Ovary (tissue), 9 donors: ENCODE data around the gene BBIP1. TPM values are rescaled to one million over a fixed set of nuclear protein-coding genes. Genes with fewer than 3 reads are reported as not detected.

Experiments
- DNase-seq, 5 donors: peaks; one replicate each; pipeline ENCODE4 v3.0.0-alpha.2; 2019 to 2020
- H3K27ac ChIP-seq, 2 donors: fragments of 200-600 bp; one replicate each; pipeline versions ENCODE4 v1.5.1 to v1.8.0; 2019 to 2022
- H3K27me3 ChIP-seq: fragments of 200-600 bp; one replicate; pipeline ENCODE4 v1.8.0; 2022
- H3K36me3 ChIP-seq: fragments of 200-600 bp; sonication (generic); one replicate; pipeline ENCODE4 v1.5.1; 2019
- H3K4me1 ChIP-seq: one replicate; pipeline ENCODE4 v1.8.1; 2013; ENCODE audit warnings: mild to moderate bottlenecking, moderate library complexity; ENCODE audit not compliant: insufficient read depth
- H3K4me3 ChIP-seq: fragments of 200-600 bp; sonication (generic); one replicate; pipeline ENCODE4 v1.5.1; 2017
- H3K9me3 ChIP-seq, 2 donors: fragments of 200-600 bp in 1 of 2; sonication (generic) in 1 of 2; one replicate each; pipeline versions ENCODE4 v1.5.1 to v1.8.1; 2013 to 2019; ENCODE audit warnings: mild to moderate bottlenecking in 1 of 2, moderate library complexity in 1 of 2
- EP300 ChIP-seq: sonication (generic); formaldehyde crosslinking; IDR thresholded peaks from one replicate; pipeline ENCODE4 v1.6.1; 2017; ENCODE audit warnings: antibody characterized with exemption
- POLR2A ChIP-seq: fragments of 450-650 bp; IDR thresholded peaks from one replicate; pipeline ENCODE4 v1.6.1; 2017; ENCODE audit warnings: antibody characterized with exemption, mild to moderate bottlenecking, moderate library complexity
- WGBS, 3 donors: extraction: QIAGEN DNeasy Blood & Tissue Kit in 1 of 3; methylation state at CpG; one replicate each; pipeline versions ENCODE4 v1.1.5 to v1.1.7; 2013 to 2017; 5-methylcytosine and 5-hydroxymethylcytosine counted together
- intact Hi-C, 4 donors: fragments of 100-400 bp; cut with DNase I; formaldehyde crosslinking; loops; one replicate each; pipeline versions ENCODE4 v1.11.0 to v1.15.1; 2022 to 2023
- polyA plus RNA-seq, 2 donors: library from polyadenylated mRNA; stranded (reverse); fragments of 200-250 nt in 1 of 2; fragments of 350-450 nt in 1 of 2; fragmentation: Illumina TruSeq in 1 of 2; extraction: RNeasy Lipid Tissue Mini Kit (QIAGEN cat#74804) in 1 of 2; gene quantifications; one replicate each; pipeline ENCODE4 v1.2.3, GENCODE V29; 2013 to 2014
- total RNA-seq, 7 donors: library from RNA; depleted of rRNA in 2 of 7; stranded (reverse); fragments of >200 nt in 2 of 7; fragmentation: NEBNext Ultra II Directional in 3 of 7; extraction: Animal tissue kit (Norgen Biotek cat#: 25700) in 3 of 7; gene quantifications; one replicate each; pipeline versions ENCODE4 v1.1.0 to v1.2.4, GENCODE V29; 2016 to 2023
- TF ChIP-seq, protein P1 (sequence below), 3 donors: fragments of 450-650 bp in 2 of 3; fragments of 200-600 bp in 1 of 3; IDR thresholded peaks; one replicate each; pipeline versions ENCODE4 v1.5.1 to v1.8.0; 2016 to 2022; ENCODE audit warnings: antibody characterized with exemption in 3 of 3, mild to moderate bottlenecking in 1 of 3
- donor health status: DM: no; HTN: no; CAD: no; lungs with moderate emphysema.
- donor health status: DM: no; HTN: no; CAD: no.
- donor health status: Bipolar disorder and iron deficiency.
- donor health status: DM: yes; HTN: yes; CAD: no.
- donor health status: DM: no; HTN: no; CAD: no.
- donor health status: DM: yes; HTN: yes; CAD: no.

Gene BBIP1
- total and polyA plus RNA-seq, 9 donors = 22.0 to 40.5 (median 30.5) TPM

DNA sequence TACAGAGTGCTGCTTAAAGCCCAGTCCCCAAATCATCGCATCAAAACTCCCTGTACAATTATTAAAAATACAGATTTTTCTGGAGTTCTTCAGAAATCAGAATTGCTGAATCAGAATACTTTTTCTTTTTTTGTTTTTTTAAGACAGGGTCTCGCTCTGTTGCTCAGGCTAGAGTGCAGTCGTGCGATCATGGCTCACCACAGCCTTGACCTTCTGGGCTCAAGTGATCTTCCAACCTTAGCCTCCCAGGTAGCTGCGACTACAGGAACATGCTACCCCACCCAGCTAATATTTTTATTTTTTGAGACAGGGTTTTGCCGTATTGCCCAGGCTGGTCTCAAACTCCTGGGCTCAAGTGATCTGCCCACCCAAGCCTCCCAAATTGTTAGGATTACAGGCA is 3.9 kb downstream of the BBIP1 start:
- Histone ChIP-seq H3K27ac (no peak overlapping the region), H3K36me3 (no peaks in the 10 kb centered on the region), H3K9me3 (no peaks in the 10 kb centered on the region), H3K4me1 (peaks cover 1% of the 10 kb centered on the region), H3K27me3 (no peaks in the 10 kb centered on the region), H3K4me3 (no peak overlapping the region)
- DNase-seq = no peak
- no peak for TF ChIP-seq POLR2A
- TF ChIP-seq, protein P1, sequence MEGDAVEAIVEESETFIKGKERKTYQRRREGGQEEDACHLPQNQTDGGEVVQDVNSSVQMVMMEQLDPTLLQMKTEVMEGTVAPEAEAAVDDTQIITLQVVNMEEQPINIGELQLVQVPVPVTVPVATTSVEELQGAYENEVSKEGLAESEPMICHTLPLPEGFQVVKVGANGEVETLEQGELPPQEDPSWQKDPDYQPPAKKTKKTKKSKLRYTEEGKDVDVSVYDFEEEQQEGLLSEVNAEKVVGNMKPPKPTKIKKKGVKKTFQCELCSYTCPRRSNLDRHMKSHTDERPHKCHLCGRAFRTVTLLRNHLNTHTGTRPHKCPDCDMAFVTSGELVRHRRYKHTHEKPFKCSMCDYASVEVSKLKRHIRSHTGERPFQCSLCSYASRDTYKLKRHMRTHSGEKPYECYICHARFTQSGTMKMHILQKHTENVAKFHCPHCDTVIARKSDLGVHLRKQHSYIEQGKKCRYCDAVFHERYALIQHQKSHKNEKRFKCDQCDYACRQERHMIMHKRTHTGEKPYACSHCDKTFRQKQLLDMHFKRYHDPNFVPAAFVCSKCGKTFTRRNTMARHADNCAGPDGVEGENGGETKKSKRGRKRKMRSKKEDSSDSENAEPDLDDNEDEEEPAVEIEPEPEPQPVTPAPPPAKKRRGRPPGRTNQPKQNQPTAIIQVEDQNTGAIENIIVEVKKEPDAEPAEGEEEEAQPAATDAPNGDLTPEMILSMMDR (IDR thresholded peaks at IDR 0.05) = no peak
- TF ChIP-seq EP300 = no peak
- intact Hi-C loops = no loop called here
- 91 to 93% (median 92%) methylated on average over 6 of the region's 6 CpGs for WGBS, 3 donors

DNA sequence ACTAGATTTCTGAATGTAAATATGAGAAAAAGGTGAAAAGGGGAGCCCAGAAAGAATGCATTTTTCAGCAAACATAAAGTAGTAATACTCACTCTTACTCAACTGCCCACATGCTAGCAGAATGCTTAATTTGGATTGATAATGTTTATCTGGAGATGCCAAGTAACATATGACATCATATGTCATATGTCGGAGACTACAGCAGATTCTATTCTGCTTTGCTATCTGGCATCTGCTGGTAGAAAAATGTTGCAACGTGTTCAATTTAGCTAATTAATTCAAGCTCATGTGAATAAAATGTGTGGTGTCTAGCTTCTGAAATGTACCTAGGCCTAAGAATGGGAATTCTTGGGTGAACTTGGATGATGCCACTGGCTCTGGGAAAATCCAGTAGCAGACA is 4.5 kb downstream of the BBIP1 start:
- Histone ChIP-seq H3K4me3 (no peak overlapping the region), H3K4me1 (peaks cover 1% of the 10 kb centered on the region), H3K27ac (no peak overlapping the region), H3K27me3 (no peaks in the 10 kb centered on the region), H3K9me3 (no peaks in the 10 kb centered on the region), H3K36me3 (no peaks in the 10 kb centered on the region)
- intact Hi-C loops = no loop called here
- 77 to 88% (median 82%) methylated on average over 2 of the region's 2 CpGs for WGBS, 3 donors
- TF ChIP-seq POLR2A (no peak), EP300 (no peak)
- TF ChIP-seq, protein P1 (IDR thresholded peaks at IDR 0.05) = no peak
- no peak for DNase-seq

DNA sequence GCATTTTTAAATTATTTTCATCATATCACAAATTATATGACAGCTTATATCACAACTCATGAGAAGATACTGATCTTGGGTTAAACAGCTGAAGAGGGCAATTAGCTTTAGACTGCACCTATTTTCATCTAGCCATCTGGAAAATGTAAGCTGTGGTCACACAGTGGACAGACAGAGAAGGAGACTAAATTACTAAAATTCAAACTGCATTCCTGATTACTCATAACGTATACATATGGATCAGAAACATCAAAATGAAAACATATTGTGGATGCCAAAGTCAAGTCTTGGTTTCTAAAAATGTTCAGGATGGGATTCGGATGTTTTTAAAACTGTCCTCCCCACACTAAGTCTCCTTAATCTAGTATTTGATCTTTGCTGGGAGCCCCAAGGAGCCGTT is 6.6 kb downstream of the BBIP1 start:
- Histone ChIP-seq H3K27ac (no peak overlapping the region), H3K4me3 (no peak overlapping the region), H3K27me3 (no peaks in the 10 kb centered on the region), H3K9me3 (no peaks in the 10 kb centered on the region), H3K4me1 (peaks cover 1% of the 10 kb centered on the region), H3K36me3 (no peaks in the 10 kb centered on the region)
- no peak for DNase-seq
- TF ChIP-seq, protein P1 (IDR thresholded peaks at IDR 0.05) = no peak
- TF ChIP-seq POLR2A (no peak), EP300 (no peak)
- intact Hi-C loops = no loop called here
- 48 to 58% (median 57%) methylated on average over 3 of the region's 3 CpGs for WGBS, 3 donors

DNA sequence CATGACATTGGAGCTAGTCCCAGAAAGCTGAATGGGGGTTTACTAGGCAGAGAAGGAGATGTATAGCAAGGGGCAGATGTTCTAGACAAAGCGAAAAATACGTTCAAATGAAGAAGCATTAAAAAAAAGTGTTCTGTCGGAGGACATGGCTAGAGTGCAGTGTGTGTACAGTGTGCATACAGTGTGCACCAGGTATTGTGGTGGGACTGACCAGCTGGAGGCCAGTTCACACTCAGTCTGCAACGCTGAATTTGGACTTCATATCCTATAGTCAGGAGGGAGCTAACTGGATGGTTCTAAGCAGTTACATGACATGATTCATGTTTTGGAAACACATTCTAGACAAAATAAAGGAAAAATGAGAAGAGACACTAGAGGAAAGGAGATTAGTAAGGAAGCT is 8.8 kb downstream of the BBIP1 start:
- WGBS, 3 donors = 51 to 60% (median 55%) methylated on average over 4 of the region's 4 CpGs
- DNase-seq = no peak
- Histone ChIP-seq H3K27me3 (no peaks in the 10 kb centered on the region), H3K4me1 (peaks cover 1% of the 10 kb centered on the region), H3K9me3 (no peaks in the 10 kb centered on the region), H3K4me3 (no peak overlapping the region), H3K36me3 (no peaks in the 10 kb centered on the region), H3K27ac (no peak overlapping the region)
- intact Hi-C loops = no loop called here
- TF ChIP-seq EP300 (no peak), POLR2A (no peak)
- TF ChIP-seq, protein P1 (IDR thresholded peaks at IDR 0.05) = no peak
